ENCODE data around the gene ALDH1A2.
A peak's percentile ranks its signal among the peaks of the same experiment; 100 is the strongest.

The ALDH1A2 gene

GRCh38 chr15:57993409-57994145 is 71.9 kb downstream of the ALDH1A2 start:
- no peak for DNase-seq

GRCh38 chr15:57992761-57993355 is 72.7 kb downstream of the ALDH1A2 start:
- no peak for DNase-seq

- DNase-seq, result no peak
These were observed 92.0 kb downstream of the ALDH1A2 start for GRCh38 chr15:57973534-57973933.

- DNase-seq, result no peak
These were observed 92.6 kb downstream of the ALDH1A2 start for GRCh38 chr15:57972864-57973263.

- no peak for DNase-seq
These were observed 95.5 kb downstream of the ALDH1A2 start for GRCh38 chr15:57969996-57970395.

- DNase-seq, result no peak
These were observed 96.2 kb downstream of the ALDH1A2 start for GRCh38 chr15:57969355-57969754.

GRCh38 chr15:57962887-57963286 is 102.6 kb downstream of the ALDH1A2 start:
- peak; percentile 0 for DNase-seq

GRCh38 chr15:57961919-57962318 is 103.6 kb downstream of the ALDH1A2 start:
- no peak for DNase-seq

GRCh38 chr15:57957113-57957512 is 108.4 kb downstream of the ALDH1A2 start:
- no peak for DNase-seq

GRCh38 chr15:57953874-57954273 is 111.6 kb downstream of the ALDH1A2 start:
- no peak for DNase-seq

GRCh38 chr15:57951328-57951932 is 114.1 kb downstream of the ALDH1A2 start:
- no peak for DNase-seq

- no peak for DNase-seq
These were observed 115.0 kb downstream of the ALDH1A2 start for GRCh38 chr15:57950381-57950946.

GRCh38 chr15:57949374-57949943 is 116.1 kb downstream of the ALDH1A2 start:
- no peak for DNase-seq

GRCh38 chr15:57948351-57949289 is 116.9 kb downstream of the ALDH1A2 start:
- DNase-seq, result no peak

- DNase-seq, result no peak
These were observed 117.7 kb downstream of the ALDH1A2 start for GRCh38 chr15:57947781-57948180.

GRCh38 chr15:57947282-57947681 is 118.2 kb downstream of the ALDH1A2 start:
- DNase-seq, result no peak

GRCh38 chr15:57946491-57947048 is 118.9 kb downstream of the ALDH1A2 start:
- DNase-seq, result no peak

GRCh38 chr15:57945616-57946015 is 119.9 kb downstream of the ALDH1A2 start:
- DNase-seq, result no peak

GRCh38 chr15:57943754-57944420 is 121.6 kb downstream of the ALDH1A2 start:
- DNase-seq, result no peak

GRCh38 chr15:57943171-57943570 is 122.3 kb downstream of the ALDH1A2 start:
- DNase-seq, result no peak

- DNase-seq, result no peak
These were observed 123.7 kb downstream of the ALDH1A2 start for GRCh38 chr15:57941816-57942215.

- no peak for DNase-seq
These were observed 133.2 kb downstream of the ALDH1A2 start for GRCh38 chr15:57932348-57932747.

All from KG1 (cell line).